Body of pancreas (tissue), 4 donors: ENCODE results near the gene ATP5MC3. TPM values are rescaled to one million over a fixed set of nuclear protein-coding genes. Genes with fewer than 3 reads are reported as not detected.

ENCODE experiments used
- ATAC-seq: fragments of 150-250 bp; one replicate; pipeline ENCODE4 v1.9.1; 2016
- DNase-seq, 4 donors: peaks; one replicate each; pipeline ENCODE4 v3.0.0-alpha.2; 2019
- H3K27ac ChIP-seq, 4 donors: fragments of 200-600 bp; sonication (generic); 1 replicate in 3 of 4; 2 replicates in 1 of 4; pipeline versions ENCODE4 v1.5.1 to v1.6.1; 2016 to 2019; ENCODE audit warnings: mild to moderate bottlenecking in 1 of 4, mixed read lengths in 1 of 4, moderate library complexity in 1 of 4
- H3K27me3 ChIP-seq, 2 donors: fragments of 200-600 bp; sonication (generic); one replicate each; pipeline ENCODE4 v1.6.0; 2016; ENCODE audit warnings: mild to moderate bottlenecking in 1 of 2
- H3K36me3 ChIP-seq, 2 donors: fragments of 200-600 bp; sonication (generic); replicated peaks in 1 of 2; 2 replicates each; pipeline ENCODE4 v1.5.1; 2016; ENCODE audit warnings: low read depth in 2 of 2; ENCODE audit not compliant: insufficient read depth in 1 of 2
- H3K4me1 ChIP-seq: fragments of 200-600 bp; sonication (generic); one replicate; pipeline ENCODE4 v1.6.0; 2016
- H3K4me3 ChIP-seq, 2 donors: fragments of 200-600 bp; sonication (generic); 1 replicate in 1 of 2; 2 replicates in 1 of 2; pipeline ENCODE4 v1.5.1; 2016 to 2019
- H3K9me3 ChIP-seq, 3 donors: fragments of 200-600 bp; sonication (generic); 1 replicate in 2 of 3; 2 replicates in 1 of 3; pipeline ENCODE4 v1.5.1; 2016
- CTCF ChIP-seq, 7 experiments: fragments of 450-650 bp in 4 of 7; fragments of 200-600 bp in 3 of 7; sonication (generic) in 3 of 7; IDR thresholded peaks; one replicate each; pipeline ENCODE4 v1.5.1; 2016 to 2019; ENCODE audit warnings: antibody characterized with exemption in 7 of 7
- POLR2A ChIP-seq, 3 donors: fragments of 450-650 bp; IDR thresholded peaks; one replicate each; pipeline ENCODE4 v1.6.1; 2016; ENCODE audit warnings: antibody characterized with exemption in 3 of 3, mild to moderate bottlenecking in 2 of 3
- WGBS, 2 donors: methylation state at CpG; one replicate each; pipeline ENCODE4 v1.1.5; 2017; 5-methylcytosine and 5-hydroxymethylcytosine counted together
- intact Hi-C: fragments of 100-400 bp; cut with DNase I; formaldehyde crosslinking; loops from one replicate; pipeline ENCODE4 v1.15.1; 2023
- total RNA-seq, 2 donors: library from RNA; depleted of rRNA; stranded (reverse); fragments of >200 nt; gene quantifications; one replicate each; pipeline ENCODE4 v1.1.0, GENCODE V29; 2016

ATP5MC3 gene
- total RNA-seq, 2 donors from 2014 or later = 43.3 to 51.1 TPM

DNA sequence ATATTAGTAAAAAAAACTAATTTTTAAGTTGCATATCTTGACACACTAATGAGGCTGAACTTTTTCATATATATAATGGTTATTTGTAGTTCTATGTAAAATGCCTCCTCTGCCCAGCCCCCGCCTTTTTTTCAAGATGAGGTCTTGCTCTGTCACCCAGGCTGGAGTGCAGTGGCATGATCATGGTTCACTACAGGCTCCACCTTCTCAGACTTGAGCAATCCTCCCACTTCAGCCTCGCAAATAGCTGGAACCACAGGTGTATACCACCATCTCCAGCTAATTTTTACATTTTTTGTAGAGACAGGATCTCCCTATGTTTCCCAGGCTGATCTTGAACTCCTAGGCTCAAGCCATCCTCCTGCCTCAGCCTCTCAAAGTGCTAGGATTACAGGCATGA, 37.8 kb downstream of the ATP5MC3 start:
- ATAC-seq (no peak), DNase-seq (no peak)
- Histone ChIP-seq H3K9me3 (no peaks in the 10 kb centered on the region), H3K4me1 (peaks cover 4% of the 10 kb centered on the region), H3K36me3 (no peaks in the 10 kb centered on the region), H3K27me3 (no peaks in the 10 kb centered on the region), H3K4me3 (no peak overlapping the region), H3K27ac (no peak overlapping the region)
- 98 to 100% methylated on average over 2 of the region's 2 CpGs for WGBS, 2 donors
- intact Hi-C loops = no loop called here
- no peak for TF ChIP-seq CTCF (IDR thresholded peaks at IDR 0.05)
- no peak for TF ChIP-seq POLR2A (IDR thresholded peaks at IDR 0.05)

DNA sequence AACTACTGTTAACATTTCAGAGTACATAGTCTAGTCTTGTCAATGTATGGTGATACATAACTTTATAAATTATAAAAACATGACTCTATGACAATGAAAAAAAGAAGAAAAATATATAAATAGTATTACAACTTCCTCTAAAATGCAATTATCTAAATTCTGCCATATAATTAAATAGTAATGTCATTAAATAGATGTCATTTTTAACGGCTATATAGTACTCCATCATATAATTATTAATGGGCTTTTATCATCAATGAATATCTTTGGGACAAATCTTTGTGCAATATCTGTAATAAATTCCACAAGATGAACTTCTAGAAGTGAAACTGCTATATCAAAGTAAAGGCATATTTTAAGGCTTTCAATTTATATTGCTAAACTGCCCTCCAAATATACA, 38.3 kb downstream of the ATP5MC3 start:
- DNase-seq (no peak), ATAC-seq (no peak)
- no peaks in the 10 kb centered on the region for H3K4me1 ChIP-seq
- no peak overlapping the region for H3K4me3 ChIP-seq
- intact Hi-C loops = no loop called here
- no peaks in the 10 kb centered on the region for H3K27me3 ChIP-seq
- WGBS, 2 donors = 79 to 92% methylated on average over 1 of the region's 1 CpG
- H3K27ac ChIP-seq = no peak overlapping the region
- H3K36me3 ChIP-seq = no peaks in the 10 kb centered on the region
- no peak for TF ChIP-seq POLR2A (IDR thresholded peaks at IDR 0.05)
- no peak for TF ChIP-seq CTCF (IDR thresholded peaks at IDR 0.05)
- no peaks in the 10 kb centered on the region for H3K9me3 ChIP-seq

GRCh38 chr2:175140332-175140731, 41.2 kb downstream of the ATP5MC3 start:
- ATAC-seq (no peak), DNase-seq (no peak)
- Histone ChIP-seq H3K9me3 (no peaks in the 10 kb centered on the region), H3K4me3 (no peak overlapping the region), H3K36me3 (no peaks in the 10 kb centered on the region), H3K27me3 (no peaks in the 10 kb centered on the region), H3K4me1 (no peaks in the 10 kb centered on the region), H3K27ac (no peak overlapping the region)
- intact Hi-C loops = no loop called here
- WGBS, 2 donors = 59 to 63% methylated on average over 2 of the region's 2 CpGs
- TF ChIP-seq POLR2A (IDR thresholded peaks at IDR 0.05) = no peak
- TF ChIP-seq CTCF (IDR thresholded peaks at IDR 0.05) = no peak

DNA sequence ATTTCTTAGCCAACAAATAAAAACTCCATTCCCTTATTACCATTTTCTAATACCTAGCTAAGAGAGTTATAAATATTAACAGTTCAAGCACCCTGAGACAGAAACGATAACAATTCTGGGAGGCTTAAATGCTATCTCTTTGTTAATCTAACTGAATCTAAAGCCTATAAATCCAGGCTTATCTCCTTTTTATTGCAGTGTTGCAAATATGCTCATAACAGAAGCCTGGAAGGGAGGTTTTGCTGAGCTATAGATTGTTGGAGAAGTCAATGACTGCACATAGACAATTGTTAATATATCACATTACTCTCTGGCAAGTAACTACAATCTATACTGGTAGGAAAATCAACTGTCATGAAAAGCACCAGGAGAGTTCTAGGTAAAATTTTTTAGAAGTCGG, 43.7 kb downstream of the ATP5MC3 start:
- WGBS, 2 donors = 89 to 94% methylated on average over 2 of the region's 2 CpGs
- Histone ChIP-seq H3K36me3 (no peaks in the 10 kb centered on the region), H3K27me3 (no peaks in the 10 kb centered on the region), H3K27ac (no peak overlapping the region), H3K4me3 (no peak overlapping the region), H3K4me1 (no peaks in the 10 kb centered on the region), H3K9me3 (no peaks in the 10 kb centered on the region)
- intact Hi-C loops = no loop called here
- no peak for DNase-seq
- TF ChIP-seq POLR2A (IDR thresholded peaks at IDR 0.05) (no peak), CTCF (IDR thresholded peaks at IDR 0.05) (no peak)
- no peak for ATAC-seq

- no peak overlapping the region for H3K27ac ChIP-seq
- intact Hi-C loops = no loop called here
- TF ChIP-seq CTCF (IDR thresholded peaks at IDR 0.05) (no peak), POLR2A (IDR thresholded peaks at IDR 0.05) (no peak)
- no peaks in the 10 kb centered on the region for H3K9me3 ChIP-seq
- no peaks in the 10 kb centered on the region for H3K27me3 ChIP-seq
- H3K4me3 ChIP-seq = no peak overlapping the region
- ATAC-seq (no peak), DNase-seq (no peak)
- H3K4me1 ChIP-seq = no peaks in the 10 kb centered on the region
- H3K36me3 ChIP-seq = no peaks in the 10 kb centered on the region
Observed at GRCh38 chr2:175136334-175137215, 44.9 kb downstream of the ATP5MC3 start.
